Upper lobe of right lung (tissue), 1 donor: Measurements from ENCODE around the gene PALB2. TPM values are rescaled to one million over a fixed set of nuclear protein-coding genes. Genes with fewer than 3 reads are reported as not detected.
"Not testable (repeated sequence)": the region's sequence is repeated elsewhere in the genome, so short reads cannot be mapped to it uniquely, and the experiment has no call there.

Experiments
- ATAC-seq: fragments of 200-7000 bp; cut with Tn5 transposase; one replicate; pipeline ENCODE4 v1.9.1; 2020; ENCODE audit warnings: mild to moderate bottlenecking, moderate library complexity
- DNase-seq: peaks from one replicate; pipeline ENCODE4 v3.0.0-alpha.2; 2020
- H3K27ac ChIP-seq: fragments of 200-600 bp; one replicate; pipeline ENCODE4 v1.8.0; 2022
- H3K27me3 ChIP-seq: fragments of 200-600 bp; one replicate; pipeline ENCODE4 v1.8.0; 2022; ENCODE audit warnings: mild to moderate bottlenecking
- H3K36me3 ChIP-seq: fragments of 200-600 bp; one replicate; pipeline ENCODE4 v1.8.0; 2022
- H3K4me1 ChIP-seq: fragments of 200-600 bp; one replicate; pipeline ENCODE4 v1.8.0; 2022
- H3K4me3 ChIP-seq: fragments of 200-600 bp; one replicate; pipeline ENCODE4 v1.8.0; 2022; ENCODE audit warnings: mild to moderate bottlenecking
- H3K9me3 ChIP-seq: fragments of 200-600 bp; one replicate; pipeline ENCODE4 v1.8.0; 2022
- CTCF ChIP-seq: fragments of 200-600 bp; IDR thresholded peaks from one replicate; pipeline ENCODE4 v1.8.0; 2022; ENCODE audit warnings: antibody characterized with exemption
- intact Hi-C: fragments of 100-400 bp; cut with DNase I; formaldehyde crosslinking; loops from one replicate; pipeline ENCODE4 v1.11.0; 2022
- total RNA-seq: library from RNA; stranded (reverse); fragmentation: NEBNext Ultra II Directional; extraction: Animal tissue kit (Norgen Biotek cat#: 25700); gene quantifications from one replicate; pipeline ENCODE4 v1.2.1, GENCODE V29; 2021
- donor health status: DM: no; HTN: yes; CAD: no; lungs with severe emphysema.

The PALB2 gene
- total RNA-seq, 1 donor from 2014 or later: 11.7 TPM

GRCh38 chr16:23615805-23616204 lies 25.3 kb downstream of the PALB2 start:
- no peaks in the 10 kb centered on the region for H3K27me3 ChIP-seq
- no peaks in the 10 kb centered on the region for H3K9me3 ChIP-seq
- peaks cover 70% of the 10 kb centered on the region for H3K36me3 ChIP-seq
- H3K4me1 ChIP-seq: no peaks in the 10 kb centered on the region
- intact Hi-C loops: no loop called here
- no peak for TF ChIP-seq CTCF
- ATAC-seq (no peak), DNase-seq (no peak)
- H3K4me3 ChIP-seq: no peak overlapping the region
- no peak overlapping the region for H3K27ac ChIP-seq

- no peaks in the 10 kb centered on the region for H3K27me3 ChIP-seq
- ATAC-seq (no peak), DNase-seq (no peak)
- H3K4me3 ChIP-seq: no peak overlapping the region
- H3K9me3 ChIP-seq: no peaks in the 10 kb centered on the region
- no peaks in the 10 kb centered on the region for H3K4me1 ChIP-seq
- no peak for TF ChIP-seq CTCF
- intact Hi-C loops: no loop called here
- H3K27ac ChIP-seq: no peak overlapping the region
- H3K36me3 ChIP-seq: peaks cover 54% of the 10 kb centered on the region
These were observed 29.2 kb downstream of the PALB2 start for GRCh38 chr16:23611936-23612335.

- DNase-seq, H3K27me3 ChIP-seq, H3K4me1 ChIP-seq, intact Hi-C loops, H3K27ac ChIP-seq, H3K4me3 ChIP-seq, ATAC-seq, H3K9me3 ChIP-seq: not testable (repeated sequence)
- peaks cover 62% of the 10 kb centered on the region for H3K36me3 ChIP-seq
These were observed 30.2 kb downstream of the PALB2 start for GRCh38 chr16:23610905-23611304.

GRCh38 chr16:23609929-23610328 lies 31.2 kb downstream of the PALB2 start:
- H3K9me3 ChIP-seq: no peaks in the 10 kb centered on the region
- H3K4me3 ChIP-seq: no peak overlapping the region
- H3K27ac ChIP-seq: no peak overlapping the region
- peaks cover 65% of the 10 kb centered on the region for H3K36me3 ChIP-seq
- H3K27me3 ChIP-seq: no peaks in the 10 kb centered on the region
- no peak for TF ChIP-seq CTCF
- H3K4me1 ChIP-seq: no peaks in the 10 kb centered on the region
- intact Hi-C loops: no loop called here
- ATAC-seq: no peak
- no peak for DNase-seq

- no peak overlapping the region for H3K4me3 ChIP-seq
- ATAC-seq: peak; percentile 12
- H3K36me3 ChIP-seq: peaks cover 72% of the 10 kb centered on the region
- intact Hi-C loops: no loop called here
- no peak overlapping the region for H3K27ac ChIP-seq
- H3K4me1 ChIP-seq: no peaks in the 10 kb centered on the region
- H3K9me3 ChIP-seq: no peaks in the 10 kb centered on the region
- no peak for DNase-seq
- H3K27me3 ChIP-seq: no peaks in the 10 kb centered on the region
- no peak for TF ChIP-seq CTCF
These were observed 32.9 kb downstream of the PALB2 start for GRCh38 chr16:23608194-23608593.

GRCh38 chr16:23607726-23608125 lies 33.4 kb downstream of the PALB2 start:
- Histone ChIP-seq H3K27ac (no peak overlapping the region), H3K27me3 (no peaks in the 10 kb centered on the region), H3K4me1 (no peaks in the 10 kb centered on the region), H3K4me3 (no peak overlapping the region), H3K9me3 (no peaks in the 10 kb centered on the region), H3K36me3 (peaks cover 72% of the 10 kb centered on the region)
- DNase-seq: no peak
- ATAC-seq: no peak
- no peak for TF ChIP-seq CTCF
- intact Hi-C loops: no loop called here
